ENCODE results near the gene C5orf46.

GRCh38 chr5:147859962-147860640, 46.2 kb downstream of the C5orf46 start:
- no peak for TF ChIP-seq ZNF235 (CRISPR knock-in tag; IDR thresholded peaks at IDR 0.05; ENCODE audit: borderline replicate concordance)
- TF ChIP-seq ZNF331 (CRISPR knock-in tag; IDR thresholded peaks at IDR 0.05): no peak
- no peak for TF ChIP-seq SRSF1 (optimal IDR thresholded peaks at IDR 0.05; ENCODE audit: low read depth, low read length)
- TF ChIP-seq POLR2AphosphoS2 (IDR thresholded peaks at IDR 0.05; ENCODE audit: low read depth, low read length): no peak
- no peak for TF ChIP-seq BRCA1 (CRISPR knock-in tag; IDR thresholded peaks at IDR 0.05)
- no peak for TF ChIP-seq CTCF (CRISPR knock-in tag; IDR thresholded peaks at IDR 0.05)
- no peak for TF ChIP-seq PHF21A (CRISPR knock-in tag; IDR thresholded peaks at IDR 0.05)
- no peak for TF ChIP-seq TAF15 (IDR thresholded peaks at IDR 0.05; ENCODE audit: low read depth, low read length, poor library complexity, severe bottlenecking)
- TF ChIP-seq KAT2B (IDR thresholded peaks at IDR 0.05; ENCODE audit: borderline replicate concordance, low read depth, low read length): no peak
- no peak for TF ChIP-seq HCFC1 (IDR thresholded peaks at IDR 0.05; ENCODE audit: low read depth, low read length)
- TF ChIP-seq HIVEP1 (CRISPR knock-in tag; IDR thresholded peaks at IDR 0.05): no peak
- TF ChIP-seq ZKSCAN5 (CRISPR knock-in tag; IDR thresholded peaks at IDR 0.05): no peak
- no peak for TF ChIP-seq TCF12 (IDR thresholded peaks at IDR 0.05)
- TF ChIP-seq TCF12 (CRISPR knock-in tag; IDR thresholded peaks at IDR 0.05): no peak

Measured in HepG2 (cell line).